ENCODE results near the gene TMEM129. TPM values are rescaled to one million over a fixed set of nuclear protein-coding genes. Genes with fewer than 3 reads are reported as not detected.
A peak's percentile ranks its signal among the peaks of the same experiment; 100 is the strongest.

Gene TMEM129
- total RNA-seq, 1 experiment from 2014 or later, result 111 TPM

DNA sequence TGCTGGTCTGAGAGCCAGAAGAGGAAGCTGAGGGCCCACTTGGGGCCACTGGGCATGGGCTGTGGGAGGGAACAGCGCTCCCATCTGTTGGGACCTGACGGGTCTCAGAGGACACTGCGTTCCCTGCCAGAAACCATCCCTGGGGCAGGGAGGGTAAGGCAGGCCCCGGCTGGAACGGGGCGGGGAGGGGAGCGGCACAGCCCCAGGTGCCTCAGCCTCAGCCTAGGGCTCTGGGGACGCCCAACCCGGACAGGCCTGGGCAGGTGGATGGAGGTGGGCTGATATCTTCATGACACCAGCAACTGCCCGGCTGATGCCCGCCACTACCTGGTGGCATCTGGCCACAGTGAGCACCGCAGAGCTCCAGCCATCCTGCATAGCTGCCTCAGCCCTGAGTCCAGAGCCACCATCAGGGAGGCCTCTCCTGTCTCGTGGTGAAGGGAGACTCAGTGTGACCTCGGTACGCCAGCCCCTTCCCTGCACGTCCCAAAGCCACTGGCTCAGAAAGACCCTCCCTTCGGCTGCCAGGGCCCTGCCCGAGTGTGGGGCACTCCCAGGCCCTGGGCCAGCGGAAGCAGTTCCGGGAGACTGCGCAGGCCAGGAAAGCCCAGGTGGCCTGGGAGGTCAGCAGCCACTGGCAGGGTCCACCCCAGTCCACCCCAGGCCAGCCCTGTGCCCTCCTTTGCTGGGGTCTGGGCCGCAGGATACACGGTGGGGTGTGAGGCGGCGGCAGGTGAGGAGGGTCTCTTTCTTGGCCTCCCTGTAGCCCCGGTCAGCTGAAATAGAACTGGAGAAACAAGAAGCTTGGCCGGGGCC lies 37.4 kb upstream of the TMEM129 start:
- DNase-seq (ENCODE audit: low spot score), result no peak

DNA sequence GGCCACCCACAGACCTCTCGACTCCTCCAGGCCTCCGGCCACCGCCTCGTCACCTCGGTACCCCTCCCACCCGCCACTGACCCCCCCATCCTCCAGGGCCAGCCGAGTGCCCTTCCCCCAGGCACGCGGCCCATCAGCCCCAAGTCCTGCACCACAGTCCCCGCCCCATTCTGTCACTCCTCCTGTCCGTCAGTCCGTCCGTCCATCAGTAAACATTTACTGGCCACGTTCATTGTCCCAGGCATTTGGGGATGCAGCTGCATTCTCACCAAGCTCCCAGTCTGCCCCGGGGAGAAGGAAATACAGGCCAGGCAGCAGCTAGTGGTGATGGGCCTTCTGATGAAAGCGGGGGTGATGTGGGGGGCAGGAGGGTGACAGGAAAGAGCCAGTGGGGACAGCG lies 36.7 kb upstream of the TMEM129 start:
- no peak for DNase-seq (ENCODE audit: low spot score)

DNA sequence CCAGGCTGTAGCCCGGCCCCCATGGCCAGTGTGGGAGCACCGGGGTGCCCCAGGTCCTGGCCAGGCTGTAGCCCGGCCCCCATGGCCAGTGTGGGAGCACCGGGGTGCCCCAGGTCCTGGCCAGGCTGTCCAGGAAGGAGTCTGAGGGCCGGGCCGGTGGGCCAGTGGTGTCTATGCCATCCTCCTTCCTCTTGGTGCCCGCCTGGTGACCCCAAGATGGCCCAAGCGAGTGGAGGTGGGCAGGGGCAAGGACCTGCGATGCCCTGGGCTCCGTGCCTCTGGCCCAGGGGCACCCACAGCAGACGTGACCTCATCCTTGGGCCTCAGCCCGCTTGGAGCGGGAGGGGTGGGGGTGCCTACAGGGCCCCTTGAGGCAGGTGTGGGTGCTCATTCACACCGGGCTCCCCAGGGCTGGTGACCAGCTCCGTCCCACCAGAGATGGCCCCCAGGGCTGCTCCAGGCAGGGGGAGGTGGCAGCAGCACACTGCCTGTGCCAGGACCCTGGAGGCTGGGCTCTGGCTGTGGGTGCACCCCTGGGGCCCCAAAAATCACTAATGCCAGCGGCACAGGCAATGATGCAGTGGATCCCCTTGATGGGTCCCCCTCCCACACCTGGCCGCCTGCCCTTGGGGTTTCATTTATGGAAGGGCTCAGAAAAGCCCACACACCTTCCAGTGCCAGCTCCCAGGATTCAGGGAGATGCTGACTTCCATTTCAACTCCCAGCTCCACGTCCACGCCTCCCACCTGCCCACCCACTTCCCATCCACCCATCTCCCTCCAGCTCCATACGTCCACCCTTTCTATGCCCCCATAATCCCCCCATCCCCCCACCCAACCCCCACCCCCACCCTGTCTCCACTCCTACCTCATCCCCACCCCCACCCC lies 36.0 kb upstream of the TMEM129 start:
- no peak for DNase-seq (ENCODE audit: low spot score)

- DNase-seq (ENCODE audit: low spot score), result no peak
Observed at GRCh38 chr4:1756079-1756478, 35.0 kb upstream of the TMEM129 start.

DNA sequence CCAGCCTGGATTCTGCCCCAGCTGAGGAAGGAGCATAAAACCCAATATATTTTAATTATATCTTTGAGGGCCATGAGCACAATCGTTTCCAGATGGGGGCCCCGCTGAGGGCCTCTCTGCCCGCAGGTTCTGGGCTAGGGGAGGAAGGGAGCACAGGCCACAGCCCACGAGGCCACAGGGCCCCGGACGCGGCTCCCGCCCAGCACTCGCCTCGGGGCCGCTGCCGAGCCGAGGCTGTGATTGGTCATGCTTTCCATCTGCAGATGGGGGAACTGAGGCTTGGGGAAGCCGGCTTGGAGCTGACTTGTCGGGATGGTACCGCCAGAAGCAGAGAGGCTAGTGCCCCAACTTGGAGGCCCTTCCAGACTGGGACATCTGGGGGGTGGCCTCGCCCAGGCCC lies 34.2 kb upstream of the TMEM129 start:
- DNase-seq (ENCODE audit: low spot score), result no peak

DNA sequence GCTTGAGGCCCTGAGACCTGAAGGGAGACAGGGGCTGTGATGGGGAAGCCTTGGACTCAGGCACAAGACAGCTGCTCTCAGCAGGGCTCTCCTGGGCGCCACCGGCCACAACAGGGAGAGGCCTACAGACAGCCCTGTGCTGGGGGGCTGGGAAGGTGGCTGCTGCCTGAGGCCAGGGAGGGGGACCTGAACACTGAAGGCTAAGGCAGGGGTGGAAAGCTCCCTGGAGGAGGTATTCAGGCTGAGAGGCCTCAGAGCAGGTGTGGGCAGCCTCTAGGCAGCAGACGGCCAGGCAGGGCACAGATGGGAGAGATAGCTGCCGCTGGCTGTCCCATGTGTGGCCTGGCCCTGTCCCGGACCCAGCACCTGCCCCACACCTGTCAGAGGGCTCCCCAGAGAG lies 33.2 kb upstream of the TMEM129 start:
- DNase-seq (ENCODE audit: low spot score), result no peak

DNA sequence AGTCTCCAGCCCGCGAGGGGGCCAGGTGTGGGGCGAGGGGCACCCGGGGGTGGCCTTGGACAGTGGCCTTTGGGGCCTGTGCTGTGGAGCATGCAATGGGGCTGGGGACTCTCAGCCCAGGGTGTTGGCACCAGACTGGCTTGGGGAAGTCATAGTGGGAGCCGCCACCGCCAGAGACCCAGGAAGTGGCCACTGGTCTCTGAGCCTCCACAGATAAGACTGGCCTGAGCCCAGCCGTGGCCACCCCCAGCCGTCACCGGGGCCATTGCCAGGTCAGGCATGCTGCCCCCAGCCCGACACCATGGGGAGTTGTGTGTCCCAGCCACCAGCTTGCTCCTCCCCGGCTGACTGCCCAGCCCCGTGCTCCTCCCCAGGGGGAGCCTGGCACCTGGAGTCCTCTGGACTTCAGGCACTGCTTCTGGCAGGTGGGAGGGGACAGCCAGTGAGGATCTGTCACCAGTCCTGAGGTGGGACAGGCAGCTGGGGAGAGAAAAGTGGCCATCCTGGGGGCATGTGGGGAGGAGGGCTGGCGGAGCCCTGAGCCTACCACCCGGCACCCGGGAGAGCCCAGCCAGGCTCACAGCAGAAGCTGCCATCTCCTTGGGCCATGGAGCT lies 32.7 kb upstream of the TMEM129 start:
- DNase-seq (ENCODE audit: low spot score), result no peak

- DNase-seq (ENCODE audit: low spot score), result no peak
Observed at GRCh38 chr4:1753294-1753696, 32.2 kb upstream of the TMEM129 start.

GRCh38 chr4:1752284-1753041 lies 31.3 kb upstream of the TMEM129 start:
- DNase-seq (ENCODE audit: low spot score), result peak; percentile 57

DNA sequence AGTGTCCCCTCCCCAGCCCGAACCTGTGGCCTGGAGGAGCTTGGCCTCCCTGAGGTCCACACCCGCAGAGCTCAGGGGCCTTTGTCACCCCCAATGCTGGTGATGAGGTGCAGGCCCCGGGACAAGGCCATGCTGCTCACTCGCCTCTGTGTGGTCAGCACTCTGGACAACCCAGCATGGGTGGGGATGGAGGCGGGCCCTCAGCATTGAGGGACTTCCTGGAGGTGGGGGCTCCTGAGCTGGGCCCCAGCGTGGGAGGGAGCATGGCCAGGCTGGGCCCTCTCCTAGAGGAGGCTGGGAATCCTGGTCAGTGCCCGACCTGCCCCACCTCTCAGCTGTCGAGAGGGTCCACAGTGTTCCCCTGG lies 30.8 kb upstream of the TMEM129 start:
- DNase-seq (ENCODE audit: low spot score), result no peak

GRCh38 chr4:1751155-1751918 lies 30.2 kb upstream of the TMEM129 start:
- no peak for DNase-seq (ENCODE audit: low spot score)

GRCh38 chr4:1750381-1751154 lies 29.4 kb upstream of the TMEM129 start:
- DNase-seq (ENCODE audit: low spot score), result no peak

DNA sequence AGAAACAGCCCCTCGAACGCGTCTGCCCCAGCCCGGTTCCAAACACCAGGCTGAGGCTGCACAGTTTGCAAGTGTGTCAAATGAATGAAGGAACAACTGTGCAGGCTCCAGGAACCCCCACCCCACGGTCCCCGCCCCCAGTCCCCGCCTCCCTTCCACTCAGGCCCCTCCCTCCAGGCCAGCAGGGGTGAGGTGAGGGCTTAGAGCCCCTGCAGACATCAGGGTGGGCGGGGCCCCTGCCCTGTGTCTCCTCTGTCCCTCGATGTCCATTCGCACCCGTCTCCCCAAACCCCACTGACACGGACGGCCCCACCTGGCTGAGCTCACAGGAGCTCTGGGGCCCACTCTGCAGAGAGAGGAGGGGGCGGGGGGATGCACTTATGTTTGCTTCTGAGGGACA lies 28.7 kb upstream of the TMEM129 start:
- no peak for DNase-seq (ENCODE audit: low spot score)

- no peak for DNase-seq (ENCODE audit: low spot score)
Observed at GRCh38 chr4:1749370-1749769, 28.2 kb upstream of the TMEM129 start.

GRCh38 chr4:1748465-1748995 lies 27.4 kb upstream of the TMEM129 start:
- peak; percentile 85 for DNase-seq (ENCODE audit: low spot score)

- no peak for DNase-seq (ENCODE audit: low spot score)
Observed at GRCh38 chr4:1747603-1747967, 26.5 kb upstream of the TMEM129 start.

DNA sequence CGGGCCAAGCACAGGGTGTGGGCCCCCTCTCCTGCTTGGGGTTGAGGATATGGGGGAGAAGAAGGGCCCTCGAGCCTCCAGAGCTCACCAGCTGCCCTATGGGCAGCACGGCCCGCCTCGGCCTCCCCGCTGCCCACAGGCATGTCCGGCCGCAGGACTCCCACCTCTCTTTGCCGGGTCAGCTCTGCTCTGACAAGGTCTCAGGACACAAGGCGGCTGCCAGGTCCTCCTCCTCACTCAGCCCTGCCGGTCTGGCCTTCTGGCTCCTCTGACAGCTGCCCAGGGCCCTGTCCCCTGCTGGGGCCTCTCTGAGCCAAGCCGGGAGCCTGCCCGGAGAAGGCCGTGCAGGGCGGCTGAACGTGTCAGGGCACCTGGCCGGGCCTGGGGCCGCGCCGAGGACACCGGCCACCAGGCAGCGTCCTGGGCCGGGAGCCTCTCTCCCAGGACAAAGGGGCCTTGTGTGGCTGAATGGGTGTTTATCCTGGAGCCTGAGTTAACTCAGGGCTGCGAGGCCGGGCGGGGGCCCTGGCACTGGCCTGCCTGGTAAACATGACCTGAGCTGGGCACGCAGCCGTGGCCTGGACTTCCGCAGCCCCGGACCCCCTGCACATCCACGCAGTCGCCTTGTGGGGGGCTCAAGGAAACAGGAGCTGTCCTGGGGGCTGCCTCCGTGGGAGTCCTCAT lies 25.9 kb upstream of the TMEM129 start:
- peak; percentile 53 for DNase-seq (ENCODE audit: low spot score)

DNA sequence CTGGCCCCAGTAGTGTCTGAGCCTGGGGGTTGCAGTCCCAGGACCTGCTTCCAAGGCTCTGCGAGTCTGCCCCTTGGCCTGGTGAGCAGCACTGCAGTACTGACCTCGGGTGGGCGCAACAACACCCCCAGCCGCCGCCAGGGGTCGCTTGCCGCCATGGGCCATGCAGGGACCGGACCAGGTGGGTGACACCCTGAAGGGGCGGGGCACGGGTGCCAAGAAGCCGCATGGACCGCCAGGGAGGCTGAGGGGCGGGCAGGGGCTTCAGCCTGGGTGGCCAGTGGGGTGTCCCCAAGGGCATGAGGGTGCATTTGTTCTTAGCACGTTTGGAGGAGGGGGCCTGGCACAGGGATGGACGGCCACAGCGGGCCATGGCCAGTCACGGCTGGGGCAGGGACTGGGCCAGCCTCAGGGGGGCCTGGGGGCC lies 25.2 kb upstream of the TMEM129 start:
- peak; percentile 79 for DNase-seq (ENCODE audit: low spot score)

DNA sequence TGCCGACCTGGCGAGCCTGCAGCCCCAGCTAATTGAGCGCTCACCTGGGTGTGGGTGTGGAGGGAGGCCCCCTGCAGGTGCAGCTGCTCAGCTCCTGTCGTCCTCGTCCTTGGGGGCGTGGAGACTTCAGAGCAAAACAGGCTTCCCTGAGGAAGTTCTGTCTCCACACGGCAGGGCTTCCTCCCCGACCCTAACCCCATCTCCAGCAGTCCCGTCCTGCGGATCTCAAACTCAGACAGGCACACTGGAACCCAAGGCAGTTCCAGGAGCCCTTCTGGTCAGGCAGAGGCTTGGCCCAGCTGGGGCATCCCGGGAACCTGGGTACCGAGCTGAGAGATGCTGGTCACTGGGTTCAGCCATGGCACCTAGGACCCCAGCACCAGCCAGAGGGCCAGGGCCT lies 24.6 kb upstream of the TMEM129 start:
- no peak for DNase-seq (ENCODE audit: low spot score)
